ENCODE data around the gene XRCC6. TPM values are rescaled to one million over a fixed set of nuclear protein-coding genes. Genes with fewer than 3 reads are reported as not detected.
"Not testable (repeated sequence)": the region's sequence is repeated elsewhere in the genome, so short reads cannot be mapped to it uniquely, and the experiment has no call there.

XRCC6 gene
- total and polyA plus RNA-seq, 9 donors, result 205 to 289 (median 226) TPM

- Histone ChIP-seq H3K27ac (ENCODE audit: low read length) (peak overlapping the region; percentile 90), H3K4me1 (ENCODE audit: control insufficient read depth, insufficient read depth, low read length) (peaks cover 5% of the 10 kb centered on the region), H3K36me3 (ENCODE audit: control insufficient read depth, insufficient read depth, low read length) (peaks cover 26% of the 10 kb centered on the region), H3K27me3 (ENCODE audit: control insufficient read depth, insufficient read depth, low read length) (no peaks in the 10 kb centered on the region), H3K4me3 (ENCODE audit: low read length) (peak overlapping the region; percentile 65), H3K9me3 (replicated peaks; ENCODE audit: control insufficient read depth, low read depth, low read length) (no peaks in the 10 kb centered on the region)
- no peak for DNase-seq
- WGBS (ENCODE audit: insufficient coverage), result 83% methylated on average over 6 of the region's 14 CpGs
Measured at GRCh38 chr22:41681616-41682015, 60.5 kb downstream of the XRCC6 start.

- H3K36me3 ChIP-seq (ENCODE audit: control insufficient read depth, insufficient read depth, low read length), result peaks cover 24% of the 10 kb centered on the region
- peak overlapping the region; percentile 90 for H3K27ac ChIP-seq (ENCODE audit: low read length)
- no peaks in the 10 kb centered on the region for H3K9me3 ChIP-seq (replicated peaks; ENCODE audit: control insufficient read depth, low read depth, low read length)
- WGBS (ENCODE audit: insufficient coverage), result 49% methylated on average over 41 of the region's 50 CpGs
- DNase-seq, result peak; percentile 92
- peak overlapping the region; percentile 65 for H3K4me3 ChIP-seq (ENCODE audit: low read length)
- no peaks in the 10 kb centered on the region for H3K27me3 ChIP-seq (ENCODE audit: control insufficient read depth, insufficient read depth, low read length)
- peaks cover 5% of the 10 kb centered on the region for H3K4me1 ChIP-seq (ENCODE audit: control insufficient read depth, insufficient read depth, low read length)
Measured at GRCh38 chr22:41682033-41682807, 61.1 kb downstream of the XRCC6 start.

GRCh38 chr22:41683052-41683451 lies 62.0 kb downstream of the XRCC6 start:
- Histone ChIP-seq H3K9me3 (replicated peaks; ENCODE audit: control insufficient read depth, low read depth, low read length) (no peaks in the 10 kb centered on the region), H3K27ac (ENCODE audit: low read length) (no peak overlapping the region), H3K4me3 (ENCODE audit: low read length) (peak overlapping the region; percentile 65), H3K4me1 (ENCODE audit: control insufficient read depth, insufficient read depth, low read length) (peaks cover 10% of the 10 kb centered on the region), H3K36me3 (ENCODE audit: control insufficient read depth, insufficient read depth, low read length) (peaks cover 19% of the 10 kb centered on the region), H3K27me3 (ENCODE audit: control insufficient read depth, insufficient read depth, low read length) (no peaks in the 10 kb centered on the region)
- DNase-seq, result no peak
- 91% methylated on average over 5 of the region's 9 CpGs for WGBS (ENCODE audit: insufficient coverage)

- no peak for DNase-seq
- Histone ChIP-seq H3K27ac (ENCODE audit: low read length) (no peak overlapping the region), H3K27me3 (ENCODE audit: control insufficient read depth, insufficient read depth, low read length) (no peaks in the 10 kb centered on the region), H3K4me3 (ENCODE audit: low read length) (no peak overlapping the region), H3K4me1 (ENCODE audit: control insufficient read depth, insufficient read depth, low read length) (peaks cover 10% of the 10 kb centered on the region), H3K36me3 (ENCODE audit: control insufficient read depth, insufficient read depth, low read length) (peaks cover 13% of the 10 kb centered on the region), H3K9me3 (replicated peaks; ENCODE audit: control insufficient read depth, low read depth, low read length) (no peaks in the 10 kb centered on the region)
- WGBS (ENCODE audit: insufficient coverage), result 60% methylated on average over 1 of the region's 3 CpGs
Measured at GRCh38 chr22:41683616-41684015, 62.5 kb downstream of the XRCC6 start.

DNA sequence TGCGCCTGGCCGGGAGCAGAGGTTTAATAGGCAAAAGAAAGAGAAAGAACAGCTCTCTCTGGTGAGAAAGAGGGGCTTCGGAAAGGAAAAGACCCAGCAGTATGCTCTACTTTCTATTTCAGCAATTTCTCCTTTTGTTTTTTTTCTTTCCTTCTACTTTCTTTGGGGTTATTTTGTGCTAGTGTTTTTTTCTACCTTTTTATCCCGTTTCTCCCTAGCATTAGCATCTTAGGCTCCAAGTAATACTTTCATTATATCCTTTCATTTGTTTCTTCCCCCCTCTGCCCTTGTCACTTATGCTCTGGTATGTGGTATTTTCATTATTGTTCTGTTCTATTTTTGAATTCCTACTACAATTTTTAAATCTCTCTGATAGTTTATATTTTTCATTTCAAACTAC lies 63.1 kb downstream of the XRCC6 start:
- DNase-seq, result no peak
- no CpG with 5 or more reads among the region's 4 CpGs for WGBS (ENCODE audit: insufficient coverage)

GRCh38 chr22:41686890-41687289 lies 65.8 kb downstream of the XRCC6 start:
- not testable (repeated sequence) for H3K4me3 ChIP-seq (ENCODE audit: low read length); H3K27me3 ChIP-seq (ENCODE audit: control insufficient read depth, insufficient read depth, low read length); H3K4me1 ChIP-seq (ENCODE audit: control insufficient read depth, insufficient read depth, low read length); H3K27ac ChIP-seq (ENCODE audit: low read length); DNase-seq; H3K9me3 ChIP-seq (replicated peaks; ENCODE audit: control insufficient read depth, low read depth, low read length); H3K36me3 ChIP-seq (ENCODE audit: control insufficient read depth, insufficient read depth, low read length)
- 93% methylated on average over 4 of the region's 11 CpGs for WGBS (ENCODE audit: insufficient coverage)

More for the DNA sequence above, 63.1 kb downstream of the XRCC6 start:
- Histone ChIP-seq H3K27me3 (ENCODE audit: control insufficient read depth, insufficient read depth, low read length) (no peaks in the 10 kb centered on the region), H3K4me3 (ENCODE audit: low read length) (no peak overlapping the region), H3K36me3 (ENCODE audit: control insufficient read depth, insufficient read depth, low read length) (peaks cover 8% of the 10 kb centered on the region), H3K27ac (ENCODE audit: low read length) (no peak overlapping the region), H3K9me3 (replicated peaks; ENCODE audit: control insufficient read depth, low read depth, low read length) (no peaks in the 10 kb centered on the region), H3K4me1 (ENCODE audit: control insufficient read depth, insufficient read depth, low read length) (peaks cover 10% of the 10 kb centered on the region)

DNA sequence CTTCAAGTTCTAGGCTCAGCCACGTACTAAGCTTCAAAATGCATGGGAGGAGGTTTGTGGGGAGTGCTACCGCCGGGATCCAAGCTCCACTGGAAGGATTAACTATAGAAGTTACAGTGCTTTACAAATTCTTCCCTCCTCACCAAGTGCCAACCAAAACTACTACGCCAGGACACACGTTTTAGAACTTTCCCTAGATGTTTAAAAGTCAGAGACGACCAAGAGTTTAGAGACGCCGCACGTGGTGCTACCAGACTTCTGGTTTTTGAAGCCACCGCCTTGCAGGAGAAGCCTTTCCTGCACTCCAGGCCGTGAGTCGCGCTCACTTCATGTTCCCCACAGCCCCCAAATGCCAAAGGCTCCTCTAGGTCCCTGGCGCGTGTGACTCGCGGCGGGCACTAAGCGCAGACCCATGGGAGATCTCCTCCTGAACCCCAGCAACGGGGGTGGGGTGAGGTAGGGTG lies 66.8 kb downstream of the XRCC6 start:
- Histone ChIP-seq H3K27me3 (ENCODE audit: control insufficient read depth, insufficient read depth, low read length) (no peaks in the 10 kb centered on the region), H3K27ac (ENCODE audit: low read length) (peak overlapping the region; percentile 94), H3K36me3 (ENCODE audit: control insufficient read depth, insufficient read depth, low read length) (no peaks in the 10 kb centered on the region), H3K4me3 (ENCODE audit: low read length) (peak overlapping the region; percentile 57), H3K4me1 (ENCODE audit: control insufficient read depth, insufficient read depth, low read length) (peaks cover 7% of the 10 kb centered on the region), H3K9me3 (replicated peaks; ENCODE audit: control insufficient read depth, low read depth, low read length) (no peaks in the 10 kb centered on the region)
- peak; percentile 55 for DNase-seq
- 1% methylated on average over 9 of the region's 20 CpGs for WGBS (ENCODE audit: insufficient coverage)

GRCh38 chr22:41688365-41689211 lies 67.5 kb downstream of the XRCC6 start, which contains the start of gene SNU13:
SNU13 (minus strand) TSS chr22:41688867; CDS start chr22:41688796, 71 bp downstream.
- Histone ChIP-seq H3K27ac (ENCODE audit: low read length) (peak within 1 kb of the TSS; percentile 94), H3K9me3 (replicated peaks; ENCODE audit: control insufficient read depth, low read depth, low read length) (no peaks in the 10 kb centered on the region), H3K27me3 (ENCODE audit: control insufficient read depth, insufficient read depth, low read length) (no peaks in the 10 kb centered on the region), H3K4me3 (ENCODE audit: low read length) (peak within 1 kb of the TSS; percentile 57), H3K36me3 (ENCODE audit: control insufficient read depth, insufficient read depth, low read length) (peaks cover 4% of the 10 kb centered on the region), H3K4me1 (ENCODE audit: control insufficient read depth, insufficient read depth, low read length) (peaks cover 5% of the 10 kb centered on the region)
- under 1% methylated on average over 55 of the region's 62 CpGs for WGBS (ENCODE audit: insufficient coverage)
- DNase-seq, result peak; percentile 98

DNA sequence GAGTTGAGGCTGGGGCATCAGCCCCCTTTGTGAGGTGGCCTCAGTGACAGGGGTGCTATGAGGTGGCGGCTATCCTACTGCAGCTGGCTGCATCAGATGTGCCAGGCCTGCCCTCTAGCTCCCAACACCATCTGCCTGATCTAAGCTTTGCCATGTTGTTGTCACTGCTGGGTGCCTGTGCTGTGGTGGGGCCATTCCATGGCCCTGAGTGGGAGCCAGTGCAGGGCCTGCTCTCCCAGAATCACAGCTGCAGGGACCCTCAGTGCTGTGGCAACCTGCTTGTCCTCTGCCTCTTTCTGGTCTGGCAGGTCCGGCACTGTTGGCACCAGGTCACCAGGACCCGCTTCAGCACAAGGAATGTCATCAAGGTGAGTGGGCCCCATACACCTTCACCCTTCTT lies 69.4 kb downstream of the XRCC6 start:
- H3K36me3 ChIP-seq (ENCODE audit: control insufficient read depth, insufficient read depth, low read length), result peaks cover 15% of the 10 kb centered on the region
- no peak for DNase-seq
- H3K4me1 ChIP-seq (ENCODE audit: control insufficient read depth, insufficient read depth, low read length), result peaks cover 5% of the 10 kb centered on the region
- H3K4me3 ChIP-seq (ENCODE audit: low read length), result no peak overlapping the region
- no peaks in the 10 kb centered on the region for H3K27me3 ChIP-seq (ENCODE audit: control insufficient read depth, insufficient read depth, low read length)
- H3K27ac ChIP-seq (ENCODE audit: low read length), result no peak overlapping the region
- WGBS (ENCODE audit: insufficient coverage), result 100% methylated on average over 2 of the region's 3 CpGs
- H3K9me3 ChIP-seq (replicated peaks; ENCODE audit: control insufficient read depth, low read depth, low read length), result no peaks in the 10 kb centered on the region

DNA sequence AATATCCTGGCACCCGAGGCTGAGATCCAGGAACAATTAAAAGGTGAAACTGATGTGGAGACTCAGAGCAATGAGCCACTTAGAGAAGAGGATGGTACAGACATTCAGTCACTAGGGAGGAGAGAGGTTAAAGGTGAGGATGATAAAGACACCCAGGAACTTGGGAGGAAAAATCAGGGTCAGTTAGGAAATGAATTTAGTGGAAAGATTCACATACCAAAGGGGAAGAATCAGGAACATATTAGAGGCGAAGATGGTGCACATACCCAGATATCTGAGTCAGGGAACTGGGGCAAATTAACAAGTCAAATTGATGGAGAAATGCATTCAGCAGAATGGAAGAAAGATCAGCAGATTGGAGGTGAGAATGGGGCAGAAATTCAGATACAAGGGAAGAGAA lies 74.1 kb downstream of the XRCC6 start:
- Histone ChIP-seq H3K9me3 (replicated peaks; ENCODE audit: control insufficient read depth, low read depth, low read length) (no peaks in the 10 kb centered on the region), H3K27ac (ENCODE audit: low read length) (no peak overlapping the region), H3K4me3 (ENCODE audit: low read length) (no peak overlapping the region), H3K4me1 (ENCODE audit: control insufficient read depth, insufficient read depth, low read length) (peaks cover 22% of the 10 kb centered on the region), H3K36me3 (ENCODE audit: control insufficient read depth, insufficient read depth, low read length) (peaks cover 15% of the 10 kb centered on the region), H3K27me3 (ENCODE audit: control insufficient read depth, insufficient read depth, low read length) (peaks cover 4% of the 10 kb centered on the region)
- DNase-seq, result no peak
- WGBS (ENCODE audit: insufficient coverage), result 86% methylated on average over 2 of the region's 2 CpGs
